B cell (primary cell): ENCODE results near the gene NYAP1. TPM values are rescaled to one million over a fixed set of nuclear protein-coding genes. Genes with fewer than 3 reads are reported as not detected.

Experiments
- ATAC-seq: fragments of 200-7000 bp; cut with Tn5 transposase; one replicate; pipeline ENCODE4 v1.10.0; 2021; ENCODE audit warnings: low read depth, mild to moderate bottlenecking, moderate number of reproducible peaks, moderate library complexity
- CTCF ChIA-PET: fragments of 350-600 bp; sonication (Branson Sonifier 250); formaldehyde crosslinking; loops from one replicate; lab custom pipeline; 2021; ENCODE audit warnings: antibody characterized with exemption, inconsistent platforms; lab: Charles Lee
- POLR2A ChIA-PET: fragments of 350-600 bp; sonication (Branson Sonifier 250); formaldehyde crosslinking; loops from one replicate; lab custom pipeline; 2021; ENCODE audit warnings: antibody characterized with exemption; lab: Charles Lee
- DNase-seq: peaks from one replicate; pipeline ENCODE4 v3.0.0; 2013
- H2AFZ ChIP-seq: 2 replicates; pipeline ENCODE4 v1.6.1; 2012; ENCODE audit warnings: mild to moderate bottlenecking, low read depth, low read length; ENCODE audit not compliant: insufficient read depth, poor library complexity, severe bottlenecking
- H3K27ac ChIP-seq, 2 donors: 1 replicate in 1 of 2; 2 replicates in 1 of 2; pipeline ENCODE4 v1.5.1; 2012 to 2013; ENCODE audit warnings: low read length in 2 of 2, mild to moderate bottlenecking in 2 of 2, moderate library complexity in 1 of 2
- H3K27me3 ChIP-seq, 4 experiments: fragments of 200-600 bp in 1 of 4; sonication (generic) in 1 of 4; replicated peaks in 1 of 4; 1 replicate in 2 of 4; 2 replicates in 2 of 4; pipeline versions ENCODE4 v1.6.1 to v1.7.0; 2013 to 2016; ENCODE audit warnings: low read length in 3 of 4, mild to moderate bottlenecking in 2 of 4, mixed read lengths in 1 of 4, moderate library complexity in 1 of 4; ENCODE audit not compliant: insufficient read depth in 4 of 4, control insufficient read depth in 3 of 4; ENCODE audit errors: control extremely low read depth in 1 of 4
- H3K36me3 ChIP-seq, 2 experiments: replicated peaks in 1 of 2; 1 replicate in 1 of 2; 2 replicates in 1 of 2; pipeline versions ENCODE4 v1.6.1 to v1.7.1; 2013; ENCODE audit warnings: low read length in 1 of 2; ENCODE audit not compliant: insufficient read depth in 2 of 2, control insufficient read depth in 1 of 2; ENCODE audit errors: control extremely low read depth in 1 of 2, extremely low read depth in 1 of 2
- H3K4me1 ChIP-seq, 2 donors: fragments of 200-600 bp in 1 of 2; sonication (generic) in 1 of 2; 1 replicate in 1 of 2; 2 replicates in 1 of 2; pipeline versions ENCODE4 v1.5.1 to v1.6.1; 2013 to 2017; ENCODE audit warnings: low read length in 2 of 2; ENCODE audit not compliant: control insufficient read depth in 2 of 2, insufficient read depth in 2 of 2
- H3K4me2 ChIP-seq: replicated peaks from 2 replicates; pipeline ENCODE3; 2012; ENCODE audit warnings: mild to moderate bottlenecking, low read depth, low read length; ENCODE audit not compliant: poor library complexity, severe bottlenecking
- H3K4me3 ChIP-seq, 5 experiments: fragments of 200-600 bp in 1 of 5; sonication (generic) in 1 of 5; 1 replicate in 3 of 5; 2 replicates in 2 of 5; pipeline versions ENCODE4 v1.5.1 to v1.7.0; 2011 to 2016; ENCODE audit warnings: low read length in 4 of 5, mild to moderate bottlenecking in 4 of 5, low read depth in 2 of 5, control low read depth in 1 of 5, moderate library complexity in 1 of 5; ENCODE audit not compliant: insufficient read depth in 1 of 5; ENCODE audit errors: control extremely low read depth in 1 of 5, extremely low read depth in 1 of 5
- H3K79me2 ChIP-seq: fragments of 200-600 bp; sonication (generic); one replicate; pipeline ENCODE4 v1.6.0; 2016; ENCODE audit warnings: low read length; ENCODE audit not compliant: control insufficient read depth, insufficient read depth
- H3K9ac ChIP-seq: fragments of 200-600 bp; sonication (generic); 2 replicates; pipeline ENCODE4 v1.6.1; 2017; ENCODE audit warnings: mild to moderate bottlenecking, low read length, moderate library complexity
- H3K9me3 ChIP-seq, 3 donors: one replicate each; pipeline versions ENCODE4 v1.6.1 to v1.7.1; 2013; ENCODE audit warnings: low read length in 2 of 3; ENCODE audit not compliant: control insufficient read depth in 2 of 3, insufficient read depth in 1 of 3; ENCODE audit errors: control extremely low read depth in 1 of 3
- H4K20me1 ChIP-seq: 2 replicates; pipeline ENCODE4 v1.6.0; 2012; ENCODE audit warnings: mild to moderate bottlenecking, low read length; ENCODE audit not compliant: insufficient read depth, control insufficient read depth, poor library complexity, severe bottlenecking
- H3K27ac Mint-ChIP-seq: one replicate; pipeline ENCODE4 v1.8.0; 2021; ENCODE audit warnings: mixed read lengths
- H3K27me3 Mint-ChIP-seq: one replicate; pipeline ENCODE4 v1.8.0; 2021; ENCODE audit warnings: mixed read lengths
- H3K4me1 Mint-ChIP-seq: one replicate; pipeline ENCODE4 v1.8.0; 2021; ENCODE audit warnings: mixed read lengths
- H3K4me3 Mint-ChIP-seq: one replicate; pipeline ENCODE4 v1.8.0; 2021; ENCODE audit warnings: mixed read lengths
- H3K9me3 Mint-ChIP-seq: one replicate; pipeline ENCODE4 v1.8.0; 2022; ENCODE audit warnings: mixed read lengths; ENCODE audit not compliant: insufficient read depth
- EZH2 ChIP-seq: IDR thresholded peaks from 2 replicates; pipeline ENCODE4 v1.6.1; 2012; ENCODE audit warnings: borderline replicate concordance, low read depth, mild to moderate bottlenecking, moderate library complexity, low read length; ENCODE audit not compliant: insufficient read depth, poor library complexity, severe bottlenecking
- WGBS: methylation state at CpG from one replicate; pipeline ENCODE4 v1.1.5; 2013; ENCODE audit warnings: missing lambda C conversion rate; ENCODE audit not compliant: insufficient coverage; 5-methylcytosine and 5-hydroxymethylcytosine counted together
- intact Hi-C: fragments of 100-400 bp; cut with micrococcal nuclease; formaldehyde crosslinking; loops from one replicate; pipeline ENCODE4 v1.10.0; 2022
- polyA plus RNA-seq: library from polyadenylated mRNA; depleted of rRNA; stranded (reverse); fragments of >200 nt; gene quantifications from 2 replicates; pipeline ENCODE4 v1.2.3, GENCODE V29; 2012
- total RNA-seq, 2 donors: library from RNA; stranded (reverse); fragments of 120-200 nt in 1 of 2; gene quantifications; 1 replicate in 1 of 2; 2 replicates in 1 of 2; pipeline versions ENCODE4 v1.2.3 to v1.2.4, GENCODE V29; 2013 to 2022
- TF ChIP-seq, protein P1 (sequence below): fragments of 200-600 bp; IDR thresholded peaks from one replicate; pipeline ENCODE4 v1.8.0; 2022; ENCODE audit warnings: antibody characterized with exemption, mild to moderate bottlenecking

NYAP1 gene
- total and polyA plus RNA-seq, 2 donors (not counting 1 experiment from before 2014, with no cell fraction given) = 0.06 TPM; not detected in 1

DNA sequence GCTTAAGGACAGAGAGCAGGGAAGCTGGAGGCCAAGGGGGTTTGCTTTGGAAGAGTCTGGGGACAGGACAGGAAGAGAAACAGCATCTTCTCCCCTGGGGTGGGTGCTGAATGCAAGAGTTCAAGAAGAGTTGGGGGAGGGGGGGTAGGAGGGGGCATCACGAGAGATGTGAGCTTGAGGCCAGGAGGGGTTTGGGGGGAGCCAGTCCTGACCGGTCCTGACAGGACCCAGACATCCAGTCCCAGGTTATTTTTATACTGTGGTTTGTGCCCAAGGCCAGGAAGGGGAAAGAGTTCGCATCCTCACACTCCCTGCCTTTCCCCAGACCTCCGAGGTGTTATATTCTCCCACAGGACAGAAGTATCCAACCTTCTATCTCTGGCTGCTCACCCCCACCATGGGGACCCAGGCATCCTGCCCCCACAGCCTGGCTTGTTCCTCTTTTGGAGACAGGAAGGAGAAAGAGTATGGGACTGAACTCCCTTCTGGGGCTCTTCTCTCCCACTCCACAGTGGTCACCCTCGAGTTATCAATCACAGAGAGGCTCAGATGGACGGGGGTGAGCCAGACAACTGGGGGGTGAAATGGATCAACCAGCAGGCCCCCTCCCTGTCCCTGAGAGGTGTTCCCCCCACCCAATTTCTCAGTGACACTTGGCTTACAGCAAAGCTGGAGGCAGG, 7.5 kb upstream of the NYAP1 start:
- intact Hi-C loops = loop anchor here (5.0 to 10.0 kb wide), 2 partner anchors 229 to 376 kb away; partner anchors contain the start of genes POP7 and SLC12A9
- Mint-ChIP-seq H3K27me3 (no peaks in the 10 kb centered on the region), H3K4me3 (peak overlapping the region; percentile 97), H3K9me3 (no peaks in the 10 kb centered on the region), H3K4me1 (peaks cover 44% of the 10 kb centered on the region), H3K27ac (peak overlapping the region; percentile 85)
- Histone ChIP-seq H3K9me3 (no peaks in the 10 kb centered on the region), H4K20me1 (peaks cover 48% of the 10 kb centered on the region), H3K27me3 (no peaks in the 10 kb centered on the region), H3K9ac (peak overlapping the region; percentile 96), H3K4me3 (peak overlapping the region in 4 of 5 experiments; percentile 34 to 97 (median 93)), H3K36me3 (peaks cover 1 to 27% of the 10 kb centered on the region in 2 experiments), H3K27ac (peak overlapping the region; percentile 33 to 89), H3K79me2 (peaks cover 50% of the 10 kb centered on the region), H3K4me2 (peak overlapping the region; percentile 97), H2AFZ (no peak overlapping the region), H3K4me1 (peaks cover 34 to 55% of the 10 kb centered on the region in 2 donors)
- DNase-seq = no peak
- no peak for ATAC-seq
- TF ChIP-seq, protein P1, sequence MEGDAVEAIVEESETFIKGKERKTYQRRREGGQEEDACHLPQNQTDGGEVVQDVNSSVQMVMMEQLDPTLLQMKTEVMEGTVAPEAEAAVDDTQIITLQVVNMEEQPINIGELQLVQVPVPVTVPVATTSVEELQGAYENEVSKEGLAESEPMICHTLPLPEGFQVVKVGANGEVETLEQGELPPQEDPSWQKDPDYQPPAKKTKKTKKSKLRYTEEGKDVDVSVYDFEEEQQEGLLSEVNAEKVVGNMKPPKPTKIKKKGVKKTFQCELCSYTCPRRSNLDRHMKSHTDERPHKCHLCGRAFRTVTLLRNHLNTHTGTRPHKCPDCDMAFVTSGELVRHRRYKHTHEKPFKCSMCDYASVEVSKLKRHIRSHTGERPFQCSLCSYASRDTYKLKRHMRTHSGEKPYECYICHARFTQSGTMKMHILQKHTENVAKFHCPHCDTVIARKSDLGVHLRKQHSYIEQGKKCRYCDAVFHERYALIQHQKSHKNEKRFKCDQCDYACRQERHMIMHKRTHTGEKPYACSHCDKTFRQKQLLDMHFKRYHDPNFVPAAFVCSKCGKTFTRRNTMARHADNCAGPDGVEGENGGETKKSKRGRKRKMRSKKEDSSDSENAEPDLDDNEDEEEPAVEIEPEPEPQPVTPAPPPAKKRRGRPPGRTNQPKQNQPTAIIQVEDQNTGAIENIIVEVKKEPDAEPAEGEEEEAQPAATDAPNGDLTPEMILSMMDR = no peak
- TF ChIP-seq EZH2 = no peak
- 0% methylated on average over 1 of the region's 6 CpGs for WGBS
- POLR2A ChIA-PET = interaction anchor here (1.2 kb wide), 1 partner anchor 11 kb away, joined by 7 read pairs; no protein-coding TSS in a partner anchor
- CTCF ChIA-PET = interaction anchor here (1.0 to 4.2 kb wide), 3 partner anchors 83 to 215 kb away, joined by 5 to 18 read pairs (median 7); partner anchors contain the start of genes FBXO24 and LRCH4
